Fibroblast of skin of right biceps (primary cell): ENCODE data around the gene TMEM182.

Experiments used
- DNase-seq: peaks from one replicate; pipeline ENCODE4 v3.0.0-alpha.2; 2013

Gene TMEM182

GRCh38 chr2:102768892-102769291 is 7.1 kb downstream of the TMEM182 start:
- no peak for DNase-seq

- peak; percentile 44 for DNase-seq
Measured at GRCh38 chr2:102770506-102770905, 8.7 kb downstream of the TMEM182 start.

- DNase-seq = peak; percentile 21
Measured at GRCh38 chr2:102771114-102771513, 9.3 kb downstream of the TMEM182 start.

- DNase-seq = no peak
Measured at GRCh38 chr2:102772659-102773058, 10.8 kb downstream of the TMEM182 start.

GRCh38 chr2:102773149-102773705 is 11.4 kb downstream of the TMEM182 start:
- no peak for DNase-seq

- no peak for DNase-seq
Measured at GRCh38 chr2:102778260-102778659, 16.4 kb downstream of the TMEM182 start.

- no peak for DNase-seq
Measured at GRCh38 chr2:102780467-102780866, 18.6 kb downstream of the TMEM182 start.

- no peak for DNase-seq
Measured at GRCh38 chr2:102782187-102782586, 20.4 kb downstream of the TMEM182 start.

- no peak for DNase-seq
Measured at GRCh38 chr2:102782933-102783332, 21.1 kb downstream of the TMEM182 start.

- DNase-seq = no peak
Measured at GRCh38 chr2:102783506-102784183, 21.8 kb downstream of the TMEM182 start.

- no peak for DNase-seq
Measured at GRCh38 chr2:102784940-102785339, 23.1 kb downstream of the TMEM182 start.

- DNase-seq = no peak
Measured at GRCh38 chr2:102788216-102788884, 26.5 kb downstream of the TMEM182 start.

- DNase-seq = no peak
Measured at GRCh38 chr2:102788885-102789260, 27.0 kb downstream of the TMEM182 start.

- no peak for DNase-seq
Measured at GRCh38 chr2:102789349-102790090, 27.7 kb downstream of the TMEM182 start.

GRCh38 chr2:102790091-102790455 is 28.2 kb downstream of the TMEM182 start:
- DNase-seq = no peak

- peak; percentile 2 for DNase-seq
Measured at GRCh38 chr2:102792568-102793208, 30.9 kb downstream of the TMEM182 start.

- no peak for DNase-seq
Measured at GRCh38 chr2:102795641-102796040, 33.8 kb downstream of the TMEM182 start.

GRCh38 chr2:102796337-102796736 is 34.5 kb downstream of the TMEM182 start:
- DNase-seq = no peak

- DNase-seq = no peak
Measured at GRCh38 chr2:102797486-102797885, 35.7 kb downstream of the TMEM182 start.

GRCh38 chr2:102798181-102798580 is 36.4 kb downstream of the TMEM182 start:
- no peak for DNase-seq

- DNase-seq = peak; percentile 26
Measured at GRCh38 chr2:102801098-102801718, 39.4 kb downstream of the TMEM182 start.

- no peak for DNase-seq
Measured at GRCh38 chr2:102801858-102802699, 40.2 kb downstream of the TMEM182 start.
